A549 (cell line): ENCODE data around the gene CPLANE1. TPM values are rescaled to one million over a fixed set of nuclear protein-coding genes. Genes with fewer than 3 reads are reported as not detected.

Experiments
- ATAC-seq, 2 experiments: fragments of 200-7000 bp in 1 of 2; fragments of >200 bp in 1 of 2; cut with Nextera tagmentation in 1 of 2; cut with Tn5 transposase in 1 of 2; 3 replicates each; pipeline versions ENCODE4 v1.8.0 to v1.9.1; 2018 to 2020; ENCODE audit warnings: mild to moderate bottlenecking in 1 of 2, moderate library complexity in 1 of 2
- CTCF ChIA-PET: fragments of 300-600 bp; sonication (Branson Sonifier 250); formaldehyde crosslinking; extraction: SDS; loops from one replicate; lab custom pipeline; 2021; ENCODE audit warnings: antibody characterized with exemption, inconsistent platforms; lab: Yijun Ruan, JAX
- POLR2A ChIA-PET: fragments of 350-600 bp; formaldehyde crosslinking; extraction: SDS; loops from one replicate; lab custom pipeline; 2021; ENCODE audit warnings: antibody characterized with exemption, inconsistent platforms; lab: Yijun Ruan, JAX
- DNase-seq, 2 experiments: peaks; one replicate each; pipeline versions ENCODE4 v3.0.0 to v3.0.0-alpha.2; 2011 to 2016; ENCODE audit warnings: low read depth in 1 of 2, low spot score in 1 of 2
- FAIRE-seq: peaks from 2 replicates; lab custom pipeline; 2011; peaks lifted over from hg19 to GRCh38; lab: Jason Lieb, UNC
- H3K27ac ChIP-seq, 2 experiments: fragments of >200 bp; sonication (Bioruptor Twin); formaldehyde crosslinking; 3 replicates each; pipeline ENCODE4 v1.5.1; 2016 to 2017
- H3K4me1 ChIP-seq: fragments of >200 bp; sonication (Bioruptor Twin); formaldehyde crosslinking; 3 replicates; pipeline ENCODE4 v1.6.1; 2016
- H3K4me2 ChIP-seq: fragments of >200 bp; sonication (Bioruptor Twin); formaldehyde crosslinking; 3 replicates; pipeline ENCODE4 v1.6.1; 2016
- H3K4me3 ChIP-seq: fragments of >200 bp; sonication (Bioruptor Twin); formaldehyde crosslinking; 3 replicates; pipeline ENCODE4 v1.5.1; 2016
- H3K9me3 ChIP-seq: fragments of >200 bp; sonication (Bioruptor Twin); formaldehyde crosslinking; 3 replicates; pipeline ENCODE4 v1.6.1; 2016
- CHD4 ChIP-seq: fragments of 200-600 bp; sonication (generic); IDR thresholded peaks from 2 replicates; pipeline ENCODE4 v1.6.1; 2016; ENCODE audit warnings: antibody characterized with exemption, mild to moderate bottlenecking, borderline replicate concordance
- ESRRA ChIP-seq: fragments of 150-350 bp; IDR thresholded peaks from 2 replicates; pipeline ENCODE4 v1.6.1; 2014; ENCODE audit warnings: mild to moderate bottlenecking, low read length, borderline replicate concordance
- HOXA7 ChIP-seq: fragments of 250-450 bp; sonication (Bioruptor Pico); IDR thresholded peaks from 2 replicates; pipeline ENCODE4 v1.5.0; 2020; ENCODE audit warnings: mild to moderate bottlenecking, moderate library complexity
- HOXB5 ChIP-seq: fragments of 250-450 bp; sonication (Bioruptor Pico); IDR thresholded peaks from 2 replicates; pipeline ENCODE4 v1.5.0; 2020; ENCODE audit warnings: mild to moderate bottlenecking, moderate library complexity
- MYC ChIP-seq: IDR thresholded peaks from 2 replicates; pipeline ENCODE4 v1.6.1; 2012; ENCODE audit warnings: mild to moderate bottlenecking, inconsistent platforms, low read length, improper control_type of control experiment, borderline replicate concordance
- PHF8 ChIP-seq: fragments of 200-600 bp; sonication (generic); IDR thresholded peaks from 2 replicates; pipeline ENCODE4 v1.6.1; 2016; ENCODE audit warnings: low read depth, mild to moderate bottlenecking, antibody characterized with exemption, moderate library complexity, borderline replicate concordance
- RCOR1 ChIP-seq: fragments of 150-350 bp; IDR thresholded peaks from 2 replicates; pipeline ENCODE4 v1.6.1; 2014; ENCODE audit warnings: antibody characterized with exemption, low read length, low read depth
- SMC3 ChIP-seq: fragments of >200 bp; sonication (Bioruptor Twin); formaldehyde crosslinking; IDR thresholded peaks from 3 replicates; pipeline ENCODE4 v1.6.1; 2018; ENCODE audit warnings: inconsistent platforms
- ZC3H11A ChIP-seq: fragments of 450-650 bp; IDR thresholded peaks from 2 replicates; pipeline ENCODE4 v1.6.1; 2014; ENCODE audit warnings: antibody characterized with exemption, mild to moderate bottlenecking
- WGBS: methylation state at CpG from one replicate; pipeline ENCODE4 v1.1.6; 2017; ENCODE audit errors: missing lambda C conversion rate; 5-methylcytosine and 5-hydroxymethylcytosine counted together
- polyA plus RNA-seq, 4 experiments: library from polyadenylated mRNA; depleted of rRNA in 3 of 4; stranded (reverse); fragments of >200 nt; fragmentation: RNase III in 1 of 4; extraction: RNeasy Plus Mini Kit Qiagen cat#74134 plus additional on column Dnase treatment in 1 of 4; gene quantifications; 2 replicates in 3 of 4; 3 replicates in 1 of 4; pipeline ENCODE4 v1.2.3, GENCODE V29; 2011 to 2017
- small RNA-seq, 6 experiments: library from RNA; depleted of rRNA; stranded (forward); fragments of <200 nt; gene quantifications; one replicate each; pipeline ENCODE3, GENCODE V24; 2012

CPLANE1 gene
- polyA plus RNA-seq, 2 of the 4 experiments (the other 2 are of a cell fraction): 5.5 to 15.7 TPM

GRCh38 chr5:37056762-37057161 lies 192.4 kb downstream of the CPLANE1 start:
- DNase-seq: no peak
- no peak overlapping the region for H3K4me3 ChIP-seq
- no peak overlapping the region for H3K4me2 ChIP-seq
- POLR2A ChIA-PET: no interaction called here
- WGBS: 92% methylated on average over 2 of the region's 2 CpGs
- FAIRE-seq: no peak
- H3K9me3 ChIP-seq: no peaks in the 10 kb centered on the region
- CTCF ChIA-PET: no interaction called here
- H3K4me1 ChIP-seq: no peaks in the 10 kb centered on the region
- ATAC-seq: no peak
- TF ChIP-seq CHD4 (no peak), SMC3 (no peak), ESRRA (no peak), ZC3H11A (no peak), HOXB5 (CRISPR knock-in tag) (no peak), RCOR1 (no peak), MYC (no peak), PHF8 (no peak), HOXA7 (CRISPR knock-in tag) (no peak)
- no peak overlapping the region for H3K27ac ChIP-seq

Small RNA genes lying within 50 kb of the gene (small RNA-seq; reads per million reads assigned to genes)
- 0 reads per million in 6 experiments for gene C8orf59P2

Other genes with a start within 250 kb of the CPLANE1 start
- 33.3 and 38.8 TPM in 2 replicates for gene NUP155, start 121.7 kb upstream of the CPLANE1 start, polyA plus RNA-seq (2011; rRNA removed)
- 14.4 to 17.3 TPM (median 16.1 TPM) in 3 replicates for gene NUP155, start 121.7 kb upstream of the CPLANE1 start, polyA plus RNA-seq (2017; fragmentation: RNase III; extraction: RNeasy Plus Mini Kit Qiagen cat#74134 plus additional on column Dnase treatment)
- 24.4 and 28.8 TPM in 2 replicates for gene WDR70, start 129.9 kb upstream of the CPLANE1 start, polyA plus RNA-seq (2011; rRNA removed)
- 13.3 to 14.7 TPM (median 13.8 TPM) in 3 replicates for gene WDR70, start 129.9 kb upstream of the CPLANE1 start, polyA plus RNA-seq (2017; fragmentation: RNase III; extraction: RNeasy Plus Mini Kit Qiagen cat#74134 plus additional on column Dnase treatment)